Activated gamma-delta T cell treated with anti-CD3 and anti-CD28 coated beads, Interleukin-2, amount 50 U/mL, for 16 hours (primary cell): Measurements from ENCODE around the gene PIBF1.

Source experiments
- DNase-seq: peaks from one replicate; pipeline ENCODE4 v3.0.0-alpha.2; 2020; ENCODE audit warnings: low read depth

Gene PIBF1

DNA sequence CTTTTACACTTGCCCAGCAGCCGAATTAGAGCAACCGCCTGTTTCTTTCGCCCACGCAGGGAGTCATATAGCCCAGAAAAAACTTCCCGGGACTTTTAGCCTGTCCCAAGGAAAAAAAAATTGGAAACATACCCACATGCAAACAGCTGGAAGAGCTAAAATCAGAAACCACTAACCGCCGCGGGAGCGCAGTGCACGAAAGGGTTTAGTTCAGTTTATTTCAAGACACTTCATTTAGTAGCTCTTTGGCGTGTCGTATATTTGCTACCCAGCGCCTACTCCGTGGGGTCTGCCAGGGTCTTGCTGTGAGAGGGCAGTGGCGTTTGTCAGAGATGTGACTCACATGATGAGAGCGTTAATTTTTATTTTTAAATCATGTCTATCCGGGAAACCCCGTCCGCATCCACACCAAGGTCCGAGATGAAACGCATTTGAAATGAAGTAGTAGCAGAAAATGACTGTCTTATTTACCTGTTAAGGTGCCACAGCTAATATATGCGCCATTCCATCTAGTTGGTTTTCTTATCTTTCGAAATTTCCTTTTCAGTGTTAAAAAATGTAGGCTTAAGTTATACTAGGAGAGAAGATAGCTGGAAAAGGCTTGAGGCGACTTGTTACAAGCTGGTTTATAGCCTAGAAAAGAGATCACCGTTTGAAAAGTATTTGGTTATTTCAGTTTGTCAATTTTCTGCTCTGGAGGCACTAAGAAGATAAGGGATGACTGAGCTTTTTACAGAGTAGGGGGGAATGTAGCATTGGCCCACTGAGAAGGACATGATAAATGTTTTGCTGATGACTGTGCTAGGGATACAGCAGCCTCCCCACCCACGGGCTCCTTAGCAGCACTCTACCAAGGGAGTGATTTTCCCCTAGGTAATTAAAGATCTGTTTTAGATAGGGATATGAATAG lies 278.6 kb downstream of the PIBF1 start:
- no peak for DNase-seq

GRCh38 chr13:73061473-73061872 lies 279.5 kb downstream of the PIBF1 start:
- no peak for DNase-seq

GRCh38 chr13:73061876-73062275 lies 279.9 kb downstream of the PIBF1 start:
- DNase-seq: no peak

- DNase-seq: no peak
Observed at GRCh38 chr13:73062468-73062867, 280.5 kb downstream of the PIBF1 start.

GRCh38 chr13:73063166-73063565 lies 281.2 kb downstream of the PIBF1 start:
- DNase-seq: no peak

GRCh38 chr13:73065036-73065435 lies 283.1 kb downstream of the PIBF1 start:
- no peak for DNase-seq

GRCh38 chr13:73065665-73066340 lies 283.9 kb downstream of the PIBF1 start:
- no peak for DNase-seq
